Activated CD4-positive, alpha-beta T cell treated with anti-CD3 and anti-CD28 coated beads for 4 hours (primary cell): ENCODE measurements around the gene SLC8A1.

Source experiments
- DNase-seq, 2 donors: peaks; one replicate each; pipeline ENCODE4 v3.0.0-alpha.2; 2020

Gene SLC8A1

GRCh38 chr2:40260437-40260836 is 191.5 kb downstream of the SLC8A1 start:
- DNase-seq = no peak

- DNase-seq = no peak
These were observed 192.0 kb downstream of the SLC8A1 start for GRCh38 chr2:40259900-40260299.

- no peak for DNase-seq
These were observed 193.8 kb downstream of the SLC8A1 start for GRCh38 chr2:40258135-40258457.

- DNase-seq = no peak
These were observed 194.4 kb downstream of the SLC8A1 start for GRCh38 chr2:40257340-40258134.

- DNase-seq = no peak
These were observed 195.2 kb downstream of the SLC8A1 start for GRCh38 chr2:40256649-40257048.

GRCh38 chr2:40256008-40256407 is 195.9 kb downstream of the SLC8A1 start:
- no peak for DNase-seq

GRCh38 chr2:40255103-40255502 is 196.8 kb downstream of the SLC8A1 start:
- no peak for DNase-seq

GRCh38 chr2:40254611-40255010 is 197.3 kb downstream of the SLC8A1 start:
- no peak for DNase-seq

- DNase-seq = no peak
These were observed 200.8 kb downstream of the SLC8A1 start for GRCh38 chr2:40251137-40251536.

- no peak for DNase-seq
These were observed 202.3 kb downstream of the SLC8A1 start for GRCh38 chr2:40249577-40249976.

- DNase-seq = no peak
These were observed 203.6 kb downstream of the SLC8A1 start for GRCh38 chr2:40248294-40248693.

GRCh38 chr2:40244675-40245074 is 207.2 kb downstream of the SLC8A1 start:
- no peak for DNase-seq

- no peak for DNase-seq
These were observed 207.6 kb downstream of the SLC8A1 start for GRCh38 chr2:40244251-40244650.

- DNase-seq = no peak
These were observed 208.2 kb downstream of the SLC8A1 start for GRCh38 chr2:40243581-40244187.

GRCh38 chr2:40242315-40242714 is 209.6 kb downstream of the SLC8A1 start:
- DNase-seq = no peak

GRCh38 chr2:40240070-40240469 is 211.8 kb downstream of the SLC8A1 start:
- no peak for DNase-seq

- no peak for DNase-seq
These were observed 221.0 kb downstream of the SLC8A1 start for GRCh38 chr2:40230707-40231432.

GRCh38 chr2:40230186-40230585 is 221.7 kb downstream of the SLC8A1 start:
- no peak for DNase-seq

- no peak for DNase-seq
These were observed 223.6 kb downstream of the SLC8A1 start for GRCh38 chr2:40228310-40228709.

GRCh38 chr2:40227210-40227609 is 224.7 kb downstream of the SLC8A1 start:
- DNase-seq = no peak

GRCh38 chr2:40226637-40227036 is 225.3 kb downstream of the SLC8A1 start:
- no peak for DNase-seq

- no peak for DNase-seq
These were observed 226.2 kb downstream of the SLC8A1 start for GRCh38 chr2:40225670-40226210.

- no peak for DNase-seq
These were observed 227.6 kb downstream of the SLC8A1 start for GRCh38 chr2:40224318-40224717.
